PC-9 (cell line): Measurements from ENCODE around the gene VPS35.
A peak's percentile ranks its signal among the peaks of the same experiment; 100 is the strongest.

ENCODE experiments used
- EZH2 ChIP-seq: fragments of 200-600 bp; sonication (generic); IDR thresholded peaks from 2 replicates; pipeline ENCODE4 v1.8.0; 2017; ENCODE audit warnings: antibody characterized with exemption, low read depth
- TF ChIP-seq, protein P1 (sequence below): fragments of 200-600 bp; sonication (generic); conservative IDR thresholded peaks from 2 replicates; pipeline ENCODE4 v1.6.1; 2017; ENCODE audit warnings: mixed run types, antibody characterized with exemption, mild to moderate bottlenecking, moderate library complexity

DNA sequence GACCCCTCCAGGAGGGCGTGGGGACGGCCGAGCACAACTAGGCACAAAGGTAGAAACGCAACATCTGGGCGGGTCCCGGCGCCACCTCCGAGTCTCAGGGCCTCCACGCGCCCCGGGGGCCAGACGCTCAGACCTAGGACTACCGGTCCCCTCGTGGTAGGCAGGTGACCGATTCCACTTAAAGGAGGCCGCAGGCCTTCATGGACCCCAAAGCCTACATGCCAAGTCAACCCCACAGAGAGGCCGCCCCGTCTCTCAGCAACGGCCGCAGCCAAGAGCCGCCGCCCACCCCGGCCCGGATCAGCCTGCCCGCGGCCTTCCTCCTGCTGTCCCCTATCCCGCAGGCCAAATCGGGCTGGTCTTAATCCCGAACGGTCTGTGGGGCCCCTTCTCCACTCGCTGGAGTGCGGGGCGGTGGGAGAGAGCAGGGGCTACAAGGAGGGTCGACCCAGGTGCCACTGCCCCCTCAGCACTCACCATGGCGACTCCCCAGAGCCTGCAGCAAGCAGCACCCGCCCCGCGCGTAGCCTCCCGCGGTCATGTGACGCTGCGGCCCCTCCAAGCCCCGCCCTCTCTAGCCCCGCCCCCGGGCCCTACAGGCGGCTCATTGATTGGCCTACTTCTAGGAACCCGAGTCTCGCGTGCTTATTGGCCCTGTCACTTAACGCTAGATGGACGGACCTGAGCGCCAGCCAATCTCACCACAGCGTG is at the start of gene VPS35:
- no peak for TF ChIP-seq EZH2
- TF ChIP-seq, protein P1, sequence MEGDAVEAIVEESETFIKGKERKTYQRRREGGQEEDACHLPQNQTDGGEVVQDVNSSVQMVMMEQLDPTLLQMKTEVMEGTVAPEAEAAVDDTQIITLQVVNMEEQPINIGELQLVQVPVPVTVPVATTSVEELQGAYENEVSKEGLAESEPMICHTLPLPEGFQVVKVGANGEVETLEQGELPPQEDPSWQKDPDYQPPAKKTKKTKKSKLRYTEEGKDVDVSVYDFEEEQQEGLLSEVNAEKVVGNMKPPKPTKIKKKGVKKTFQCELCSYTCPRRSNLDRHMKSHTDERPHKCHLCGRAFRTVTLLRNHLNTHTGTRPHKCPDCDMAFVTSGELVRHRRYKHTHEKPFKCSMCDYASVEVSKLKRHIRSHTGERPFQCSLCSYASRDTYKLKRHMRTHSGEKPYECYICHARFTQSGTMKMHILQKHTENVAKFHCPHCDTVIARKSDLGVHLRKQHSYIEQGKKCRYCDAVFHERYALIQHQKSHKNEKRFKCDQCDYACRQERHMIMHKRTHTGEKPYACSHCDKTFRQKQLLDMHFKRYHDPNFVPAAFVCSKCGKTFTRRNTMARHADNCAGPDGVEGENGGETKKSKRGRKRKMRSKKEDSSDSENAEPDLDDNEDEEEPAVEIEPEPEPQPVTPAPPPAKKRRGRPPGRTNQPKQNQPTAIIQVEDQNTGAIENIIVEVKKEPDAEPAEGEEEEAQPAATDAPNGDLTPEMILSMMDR, result peak; percentile 28
